GM12875 (cell line): ENCODE measurements around the gene HLA-DOB.

Experiments
- H3K4me3 ChIP-seq: one replicate; pipeline ENCODE4 v1.5.1; 2011; ENCODE audit warnings: low read depth, low read length, control low read depth
- CTCF ChIP-seq: IDR thresholded peaks from 2 replicates; pipeline ENCODE4 v1.5.1; 2011; ENCODE audit warnings: low read depth, mild to moderate bottlenecking, control low read depth, inconsistent platforms, low read length, moderate library complexity, borderline replicate concordance; ENCODE audit not compliant: insufficient read depth

HLA-DOB gene

GRCh38 chr6:32836873-32837272 is 20.1 kb upstream of the HLA-DOB start:
- H3K4me3 ChIP-seq, result no peak overlapping the region
- TF ChIP-seq CTCF, result no peak

GRCh38 chr6:32835167-32835893 is 18.5 kb upstream of the HLA-DOB start:
- H3K4me3 ChIP-seq, result no peak overlapping the region
- TF ChIP-seq CTCF, result no peak

GRCh38 chr6:32833664-32834063 is 16.9 kb upstream of the HLA-DOB start:
- no peak for TF ChIP-seq CTCF

GRCh38 chr6:32832535-32832934 is 15.7 kb upstream of the HLA-DOB start:
- H3K4me3 ChIP-seq, result no peak overlapping the region

More at GRCh38 chr6:32833664-32834063, 16.9 kb upstream of the HLA-DOB start:
- no peak overlapping the region for H3K4me3 ChIP-seq

GRCh38 chr6:32830936-32831335 is 14.1 kb upstream of the HLA-DOB start:
- no peak overlapping the region for H3K4me3 ChIP-seq
- no peak for TF ChIP-seq CTCF

More at GRCh38 chr6:32832535-32832934, 15.7 kb upstream of the HLA-DOB start:
- no peak for TF ChIP-seq CTCF

GRCh38 chr6:32830017-32830416 is 13.2 kb upstream of the HLA-DOB start:
- H3K4me3 ChIP-seq, result no peak overlapping the region
- no peak for TF ChIP-seq CTCF

GRCh38 chr6:32829495-32829894 is 12.7 kb upstream of the HLA-DOB start:
- no peak for TF ChIP-seq CTCF
- no peak overlapping the region for H3K4me3 ChIP-seq
